Renal cortical epithelial cell (primary cell): ENCODE results near the gene CERS6. TPM values are rescaled to one million over a fixed set of nuclear protein-coding genes. Genes with fewer than 3 reads are reported as not detected.

ENCODE experiments used
- DNase-seq: peaks from one replicate; pipeline ENCODE4 v3.0.0-alpha.2; 2011; ENCODE audit warnings: low read depth
- total RNA-seq: library from RNA; depleted of rRNA; stranded (reverse); fragments of >200 nt; gene quantifications from 2 replicates; pipeline ENCODE4 v1.2.3, GENCODE V29; 2014

The CERS6 gene
- total RNA-seq, 1 donor from 2014 or later: 19.7 TPM

DNA sequence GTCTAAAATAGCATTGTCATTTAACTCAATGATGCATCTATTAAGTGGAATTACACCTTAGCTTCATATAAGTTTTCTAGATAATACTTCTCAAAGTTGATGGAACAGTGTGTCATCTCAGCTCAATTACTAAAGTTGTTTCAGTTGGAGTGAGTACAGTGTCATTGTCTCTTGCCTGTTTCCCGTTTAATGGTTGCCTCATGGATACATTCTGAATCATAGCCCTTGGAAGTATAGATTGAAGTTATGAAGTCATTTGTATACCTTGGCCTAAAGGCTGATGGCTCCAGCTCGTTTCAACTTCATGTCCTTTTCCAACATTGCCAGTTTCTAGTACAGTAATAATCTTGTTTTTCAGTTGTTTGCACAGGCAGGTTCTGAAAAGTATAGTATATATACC is 215.9 kb downstream of the CERS6 start:
- DNase-seq: no peak

DNA sequence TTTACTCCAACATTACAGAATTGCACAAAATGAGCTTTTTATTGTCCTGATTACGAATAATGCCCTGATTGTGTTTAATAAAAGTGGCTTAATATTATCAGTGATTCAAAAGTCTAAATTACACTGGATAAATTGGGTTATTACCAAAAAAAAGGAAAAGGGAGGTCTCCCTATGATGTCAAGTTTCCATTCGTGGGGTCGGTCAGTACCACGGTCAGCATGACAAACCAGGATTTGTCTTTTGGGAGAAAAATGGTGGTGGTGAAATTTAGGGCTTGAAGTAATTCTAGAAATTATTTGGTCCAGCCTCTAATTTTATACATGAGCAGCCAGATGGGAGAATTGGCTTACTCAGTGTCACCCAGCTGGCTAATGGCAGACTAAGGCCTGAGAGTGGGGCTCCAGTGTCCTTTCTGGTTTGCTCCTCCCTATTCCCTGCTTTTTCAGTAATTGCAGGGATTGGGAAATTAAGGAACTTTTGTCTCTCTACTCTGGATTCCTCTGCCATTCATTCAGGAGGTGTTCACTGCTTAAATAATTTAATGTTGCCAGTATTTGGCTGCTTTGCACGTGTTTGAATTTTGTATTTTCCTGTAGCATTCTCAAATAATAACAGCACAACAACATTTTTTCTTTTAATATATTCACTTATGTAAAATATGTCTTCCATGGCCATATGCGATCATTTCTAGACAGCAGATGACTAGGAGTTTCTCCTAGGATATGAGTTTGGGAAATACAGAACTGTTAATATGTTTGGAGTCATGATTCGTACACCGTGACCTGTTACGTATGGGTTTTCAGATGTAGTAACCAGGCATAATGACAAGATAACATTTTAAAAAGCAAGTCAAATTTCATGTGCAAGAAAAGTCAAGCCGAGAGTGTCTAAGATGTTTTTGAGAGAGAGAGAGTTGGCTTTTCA is 217.5 kb downstream of the CERS6 start:
- DNase-seq: no peak

DNA sequence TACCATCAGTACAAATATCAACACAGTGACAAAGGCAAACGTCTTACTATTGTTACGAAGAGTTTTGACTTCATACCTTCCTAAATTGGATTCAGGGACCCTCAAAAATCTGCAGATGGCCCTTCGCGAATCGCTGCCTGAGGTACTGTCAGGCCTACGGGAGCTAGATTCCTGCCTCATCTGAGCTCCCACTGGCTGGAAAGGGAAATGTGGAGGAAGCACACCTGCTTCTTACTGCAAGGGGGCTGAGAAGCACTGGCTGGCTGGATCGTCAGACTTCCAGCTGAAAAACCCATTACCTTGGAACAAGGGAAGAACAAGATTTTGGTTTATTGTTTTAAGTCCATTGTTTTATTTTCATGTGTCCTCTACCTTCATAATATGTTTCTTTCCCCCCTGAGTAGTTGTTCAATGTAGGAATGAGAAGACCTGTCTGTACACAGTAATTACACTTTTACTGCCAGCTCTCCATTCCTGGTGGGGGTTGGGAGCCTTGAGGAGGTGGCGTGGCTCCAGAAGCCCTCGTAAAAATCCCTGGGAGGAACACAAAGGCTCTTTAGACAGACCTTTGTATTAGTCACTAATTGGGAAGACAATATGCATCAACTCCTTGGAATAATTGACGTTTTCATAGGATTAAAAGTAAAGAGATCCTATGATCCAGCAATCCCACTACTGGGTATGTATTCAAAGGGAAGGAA is 222.2 kb downstream of the CERS6 start:
- DNase-seq: no peak

DNA sequence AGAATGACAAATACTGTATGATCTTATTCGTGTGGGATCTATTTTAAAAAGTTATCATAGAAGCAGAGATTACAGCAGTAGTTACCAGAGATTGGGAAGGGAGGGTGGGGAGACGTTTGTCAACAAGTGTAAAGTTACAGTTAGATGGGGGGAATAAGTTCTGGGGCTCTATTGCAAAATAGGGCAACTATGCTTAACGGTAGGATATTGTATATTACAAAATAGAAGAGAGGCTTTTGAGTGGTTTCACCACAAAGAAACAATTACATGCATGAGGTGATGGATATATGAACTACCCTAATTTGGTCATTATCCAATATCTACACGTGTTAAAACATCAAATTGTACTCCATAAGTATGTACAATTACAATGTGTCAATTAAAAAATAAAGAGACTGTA is 223.0 kb downstream of the CERS6 start:
- DNase-seq: no peak

DNA sequence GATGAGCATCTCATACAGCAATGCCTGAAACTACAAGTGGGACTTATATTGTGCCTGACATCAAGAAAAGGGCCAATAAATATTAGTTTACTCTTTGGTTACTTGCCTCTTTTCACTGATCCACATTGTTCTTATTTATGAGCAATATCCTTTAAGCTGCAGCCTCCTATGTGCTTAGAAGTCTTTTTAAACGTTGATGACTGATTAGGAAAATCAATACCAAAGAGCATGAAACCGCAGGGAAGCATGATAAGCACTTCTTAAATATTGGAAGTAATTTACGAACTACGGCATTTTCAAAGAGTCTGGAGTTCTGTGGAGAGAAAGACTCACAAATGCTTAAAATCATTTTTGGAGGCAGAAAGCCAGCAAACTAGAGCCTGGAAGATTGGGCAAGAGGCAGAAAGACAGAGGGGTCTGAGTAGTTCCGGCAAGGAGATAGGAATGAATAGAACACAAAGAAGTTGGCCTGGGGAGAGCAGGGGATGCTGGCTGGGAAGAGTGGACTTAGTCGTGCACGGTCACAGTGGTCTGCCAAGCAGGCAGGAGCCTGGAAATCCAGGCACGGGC is 223.8 kb downstream of the CERS6 start:
- no peak for DNase-seq

DNA sequence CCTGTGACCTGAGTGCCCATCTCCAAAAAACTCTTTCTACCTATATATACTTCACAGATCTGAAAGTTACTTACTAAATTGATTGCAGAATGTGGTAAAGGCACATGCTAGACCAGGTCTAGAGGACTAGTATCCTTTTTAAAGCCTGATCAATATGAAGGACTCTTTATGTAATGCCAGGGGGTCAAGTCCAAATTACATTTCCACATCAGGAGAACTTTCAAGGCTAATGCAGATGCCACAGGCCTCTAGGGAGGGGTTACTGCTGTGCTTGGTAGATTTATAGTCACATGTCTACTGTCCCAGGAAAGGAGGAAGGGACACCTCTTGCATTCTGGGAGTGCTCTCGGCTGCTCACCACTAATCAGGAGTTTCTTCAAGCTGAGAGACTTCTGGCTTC is 227.9 kb downstream of the CERS6 start:
- no peak for DNase-seq

DNA sequence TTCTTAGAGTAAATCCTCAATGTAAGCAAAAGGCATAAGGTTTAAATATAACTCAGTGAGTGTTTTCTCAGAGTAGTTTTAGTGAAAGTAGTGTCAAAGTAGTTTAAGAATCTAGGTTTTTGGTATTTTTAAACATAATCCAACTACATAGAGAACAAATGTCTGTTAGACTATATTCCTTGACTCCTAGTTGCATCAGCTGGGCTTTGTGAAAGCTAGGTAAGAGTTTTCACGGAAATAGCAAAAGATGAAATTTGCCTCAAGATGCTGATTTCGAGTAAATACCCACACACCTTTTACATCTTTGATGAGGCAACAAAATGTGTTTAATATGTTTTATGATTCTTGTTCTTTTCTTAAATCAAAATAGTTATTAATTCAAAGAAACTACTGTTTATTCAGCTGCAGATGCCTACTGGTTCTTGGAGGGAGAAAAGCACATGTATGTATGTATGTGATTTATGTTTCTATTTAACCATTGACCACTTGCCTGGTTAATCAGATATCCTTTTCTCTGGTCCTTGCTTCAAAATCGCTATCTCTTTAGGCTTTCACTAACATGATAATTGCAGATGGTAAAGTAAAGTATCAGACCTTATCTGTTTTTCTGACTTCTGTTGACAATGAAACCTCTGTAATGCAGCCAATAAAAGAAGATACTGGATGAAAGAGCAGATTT is 229.0 kb downstream of the CERS6 start:
- no peak for DNase-seq

DNA sequence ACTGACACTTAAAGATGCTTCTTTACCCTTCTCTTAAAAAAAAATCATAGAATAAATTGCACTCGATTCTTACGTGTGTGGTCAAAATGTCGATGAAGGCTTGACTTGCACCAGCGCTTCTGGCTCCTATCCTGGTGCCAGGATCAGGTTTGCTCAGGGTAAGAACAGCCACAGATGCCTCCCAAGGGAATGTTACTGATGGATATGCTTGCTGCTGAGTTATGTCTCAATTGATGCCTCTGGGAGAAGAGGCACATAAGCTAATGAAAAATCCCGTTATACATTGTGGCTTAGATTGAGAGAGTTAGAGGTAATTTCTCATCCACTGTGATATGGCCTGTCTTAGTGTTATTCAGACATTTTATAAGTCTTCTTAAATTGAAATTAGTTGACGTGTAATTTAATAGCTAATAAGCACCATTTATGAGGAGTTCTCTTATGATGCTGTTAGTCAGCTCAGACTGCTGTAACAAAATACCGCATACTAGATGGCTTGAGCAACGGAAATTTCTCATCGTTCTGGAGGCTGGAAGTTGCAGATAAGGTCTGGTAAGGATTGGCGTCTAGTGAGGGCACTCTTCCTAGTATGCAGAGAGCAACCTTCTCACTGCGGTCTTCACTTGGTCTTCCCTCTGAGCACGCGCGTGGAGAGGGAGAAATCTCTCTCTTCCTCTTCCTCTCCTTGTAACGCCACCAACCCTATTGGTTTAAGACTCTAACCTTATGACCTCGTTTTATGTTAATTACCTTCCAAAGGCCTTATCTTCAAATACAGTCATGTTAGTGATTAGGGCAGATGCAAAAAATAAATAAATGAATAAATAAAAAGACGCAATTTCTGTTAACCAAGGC is 229.8 kb downstream of the CERS6 start:
- no peak for DNase-seq

- no peak for DNase-seq
These were observed 230.6 kb downstream of the CERS6 start for GRCh38 chr2:168686452-168687191.

GRCh38 chr2:168687314-168687713 is 231.2 kb downstream of the CERS6 start:
- peak; percentile 44 for DNase-seq

GRCh38 chr2:168690381-168690885 is 234.4 kb downstream of the CERS6 start:
- no peak for DNase-seq

DNA sequence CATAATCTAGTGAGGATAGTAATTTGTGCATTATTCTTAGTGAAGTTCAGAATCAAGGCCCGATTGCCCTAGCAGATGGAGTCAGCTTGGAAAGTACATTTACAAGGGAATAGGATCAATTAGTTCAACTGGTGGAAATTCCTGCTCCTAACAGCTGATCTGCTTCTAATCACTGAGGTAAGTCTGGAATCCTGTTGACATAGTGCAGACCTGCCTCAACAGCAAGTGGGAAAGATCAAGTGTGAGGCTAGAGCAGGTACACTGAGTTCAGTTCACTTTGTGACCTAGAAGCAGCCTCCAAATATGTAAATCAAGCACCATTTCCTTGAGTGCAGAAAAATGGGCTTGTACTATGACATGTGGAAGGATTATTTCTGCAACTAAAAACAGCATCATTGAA is 235.1 kb downstream of the CERS6 start:
- DNase-seq: no peak

GRCh38 chr2:168692132-168692744 is 236.2 kb downstream of the CERS6 start:
- no peak for DNase-seq

DNA sequence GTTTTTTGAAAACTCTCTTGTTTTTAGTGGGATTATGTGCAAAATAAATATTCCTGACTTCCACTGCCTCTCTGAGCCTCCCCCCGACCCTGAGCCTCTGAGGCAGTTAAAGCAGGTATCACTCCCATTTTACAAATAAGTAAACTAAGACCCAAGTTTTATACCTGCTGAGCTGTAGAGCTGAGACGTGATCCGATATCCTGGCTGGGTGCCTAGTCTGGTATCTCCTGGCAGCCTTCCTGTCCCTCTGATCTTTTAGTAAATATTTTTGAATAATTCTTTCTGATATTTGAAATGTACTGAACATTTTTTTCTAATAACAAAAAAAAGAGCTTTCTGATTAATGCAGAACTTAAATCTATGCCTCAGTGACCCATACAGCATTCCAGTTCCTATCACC is 238.1 kb downstream of the CERS6 start:
- DNase-seq: no peak

DNA sequence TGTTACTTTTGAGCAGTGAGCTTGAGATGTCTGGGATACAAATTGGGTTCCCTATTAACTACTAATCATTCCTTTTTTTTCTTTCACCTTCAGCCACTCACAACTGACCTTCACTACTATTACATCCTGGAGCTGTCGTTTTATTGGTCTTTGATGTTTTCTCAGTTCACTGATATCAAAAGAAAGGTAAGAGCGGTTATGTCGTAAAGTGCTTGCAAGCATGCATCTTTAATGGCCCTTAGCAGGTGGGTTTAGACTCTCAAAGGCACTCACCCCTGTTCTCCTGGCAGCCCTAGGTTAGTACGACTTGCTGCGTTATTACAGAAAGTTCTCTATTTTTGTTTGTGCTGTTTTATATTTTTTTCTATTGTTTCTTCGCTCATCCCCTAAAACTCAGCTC is 238.8 kb downstream of the CERS6 start:
- DNase-seq: no peak

- peak; percentile 63 for DNase-seq
These were observed 241.6 kb downstream of the CERS6 start for GRCh38 chr2:168697668-168698121.

DNA sequence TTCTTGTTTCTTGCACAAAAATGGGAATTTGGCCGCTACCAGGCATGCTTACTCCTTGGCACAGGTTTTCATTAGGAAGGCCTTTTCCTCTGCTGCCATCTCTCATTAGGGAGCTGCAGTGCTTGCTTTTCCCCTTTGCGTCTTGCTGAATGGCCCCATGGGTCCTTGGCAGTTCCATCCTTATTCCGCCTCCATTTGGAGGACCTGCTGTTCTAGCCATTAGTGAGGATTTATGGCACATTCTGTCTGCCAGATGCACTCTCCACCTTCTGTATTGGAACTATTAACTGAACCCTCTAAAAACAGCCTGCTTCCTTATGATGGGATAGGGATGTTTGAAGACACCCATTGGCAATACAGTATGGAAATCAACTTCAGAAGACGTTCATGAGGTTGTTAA is 242.9 kb downstream of the CERS6 start:
- DNase-seq: no peak

DNA sequence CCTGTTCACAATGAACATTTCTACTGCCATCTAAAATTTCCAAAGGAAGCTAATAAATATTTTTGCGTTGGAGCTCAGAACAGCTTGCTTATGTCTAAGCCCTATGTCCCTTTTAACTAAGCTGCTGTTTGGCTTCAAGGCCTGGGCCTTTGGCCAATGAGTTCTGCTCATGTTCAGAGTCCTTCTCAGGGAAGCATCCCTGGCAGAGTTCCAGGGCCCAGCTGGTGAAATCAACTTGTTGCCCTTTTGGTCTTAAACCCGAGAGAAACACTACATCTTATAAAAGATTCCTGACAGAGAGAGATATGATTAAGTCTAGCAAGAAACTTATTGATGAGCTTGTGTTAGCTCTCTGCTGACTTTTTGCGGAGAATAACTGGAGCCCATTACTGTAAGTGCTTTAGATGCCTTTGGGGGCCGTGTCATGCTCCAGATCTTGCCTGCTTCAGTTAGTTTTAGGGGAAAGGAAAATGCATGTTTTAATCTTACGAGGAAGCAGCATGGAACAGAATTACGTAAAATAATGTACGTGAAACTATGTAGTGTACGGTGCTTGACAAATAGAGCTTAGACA is 243.9 kb downstream of the CERS6 start:
- peak; percentile 15 for DNase-seq

GRCh38 chr2:168700615-168701245 is 244.7 kb downstream of the CERS6 start:
- peak; percentile 65 for DNase-seq
